IPS-18c (cell line): ENCODE results near the gene MSL3B.

Experiments used
- H3K4me3 ChIP-seq: 2 replicates; pipeline ENCODE4 v1.7.0; 2013; ENCODE audit warnings: low read depth, mild to moderate bottlenecking, low read length, moderate library complexity; ENCODE audit not compliant: insufficient read depth
- H3K9me3 ChIP-seq: one replicate; pipeline ENCODE4 v1.6.1; 2013; ENCODE audit warnings: mild to moderate bottlenecking, low read length, moderate library complexity; ENCODE audit not compliant: control insufficient read depth, insufficient read depth

Gene MSL3B

GRCh38 chr2:233856184-233856583 is 12.0 kb downstream of the MSL3B start:
- H3K9me3 ChIP-seq = no peaks in the 10 kb centered on the region
- H3K4me3 ChIP-seq = no peak overlapping the region

- 0 out of 2 replicates have a peak overlapping the region, but pooled peaks have one; percentile 12 for H3K4me3 ChIP-seq
- no peaks in the 10 kb centered on the region for H3K9me3 ChIP-seq
These were observed 12.8 kb downstream of the MSL3B start for GRCh38 chr2:233855345-233855744.

- peak within 1 kb of the TSS; percentile 90 for H3K4me3 ChIP-seq
- H3K9me3 ChIP-seq = no peaks in the 10 kb centered on the region
These were observed 13.8 kb downstream of the MSL3B start, which contains the start of gene HJURP for GRCh38 chr2:233854241-233854981. HJURP (minus strand) TSS chr2:233854535; CDS start chr2:233854500, 35 bp downstream.

DNA sequence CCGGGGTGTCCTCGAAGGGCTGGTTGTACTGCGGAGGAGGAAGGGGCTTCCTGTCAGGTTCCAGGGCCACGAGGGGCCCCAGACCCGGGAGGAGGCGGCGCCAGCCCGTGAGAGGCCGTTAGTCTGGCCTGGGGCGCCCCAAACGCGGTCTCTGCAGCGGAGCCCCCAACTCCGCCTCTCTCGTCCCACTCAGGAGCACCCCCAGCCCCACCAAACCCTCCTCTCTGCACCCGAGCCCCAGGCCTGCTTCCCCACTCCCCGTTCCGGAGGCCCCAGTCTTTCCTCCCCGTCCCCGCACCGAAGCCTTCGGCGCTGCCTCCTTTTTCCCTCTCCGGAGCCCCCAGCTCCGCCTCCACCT is 14.3 kb downstream of the MSL3B start:
- no peaks in the 10 kb centered on the region for H3K9me3 ChIP-seq
- peak overlapping the region; percentile 90 for H3K4me3 ChIP-seq

- Histone ChIP-seq H3K4me3 (peak overlapping the region; percentile 90), H3K9me3 (no peaks in the 10 kb centered on the region)
These were observed 14.8 kb downstream of the MSL3B start for GRCh38 chr2:233853353-233853752.

GRCh38 chr2:233852056-233852455 is 16.1 kb downstream of the MSL3B start:
- Histone ChIP-seq H3K9me3 (no peaks in the 10 kb centered on the region), H3K4me3 (no peak overlapping the region)

- H3K4me3 ChIP-seq = no peak overlapping the region
- no peaks in the 10 kb centered on the region for H3K9me3 ChIP-seq
These were observed 17.0 kb downstream of the MSL3B start for GRCh38 chr2:233851169-233851568.

GRCh38 chr2:233850745-233851144 is 17.4 kb downstream of the MSL3B start:
- no peak overlapping the region for H3K4me3 ChIP-seq
- H3K9me3 ChIP-seq = no peaks in the 10 kb centered on the region

- H3K9me3 ChIP-seq = no peaks in the 10 kb centered on the region
- H3K4me3 ChIP-seq = no peak overlapping the region
These were observed 18.4 kb downstream of the MSL3B start for GRCh38 chr2:233849607-233850271.

- H3K4me3 ChIP-seq = no peak overlapping the region
These were observed 19.9 kb downstream of the MSL3B start for GRCh38 chr2:233848276-233848675.

GRCh38 chr2:233847248-233847898 is 20.8 kb downstream of the MSL3B start:
- H3K9me3 ChIP-seq = no peaks in the 10 kb centered on the region
- no peak overlapping the region for H3K4me3 ChIP-seq

More at GRCh38 chr2:233848276-233848675, 19.9 kb downstream of the MSL3B start:
- no peaks in the 10 kb centered on the region for H3K9me3 ChIP-seq

DNA sequence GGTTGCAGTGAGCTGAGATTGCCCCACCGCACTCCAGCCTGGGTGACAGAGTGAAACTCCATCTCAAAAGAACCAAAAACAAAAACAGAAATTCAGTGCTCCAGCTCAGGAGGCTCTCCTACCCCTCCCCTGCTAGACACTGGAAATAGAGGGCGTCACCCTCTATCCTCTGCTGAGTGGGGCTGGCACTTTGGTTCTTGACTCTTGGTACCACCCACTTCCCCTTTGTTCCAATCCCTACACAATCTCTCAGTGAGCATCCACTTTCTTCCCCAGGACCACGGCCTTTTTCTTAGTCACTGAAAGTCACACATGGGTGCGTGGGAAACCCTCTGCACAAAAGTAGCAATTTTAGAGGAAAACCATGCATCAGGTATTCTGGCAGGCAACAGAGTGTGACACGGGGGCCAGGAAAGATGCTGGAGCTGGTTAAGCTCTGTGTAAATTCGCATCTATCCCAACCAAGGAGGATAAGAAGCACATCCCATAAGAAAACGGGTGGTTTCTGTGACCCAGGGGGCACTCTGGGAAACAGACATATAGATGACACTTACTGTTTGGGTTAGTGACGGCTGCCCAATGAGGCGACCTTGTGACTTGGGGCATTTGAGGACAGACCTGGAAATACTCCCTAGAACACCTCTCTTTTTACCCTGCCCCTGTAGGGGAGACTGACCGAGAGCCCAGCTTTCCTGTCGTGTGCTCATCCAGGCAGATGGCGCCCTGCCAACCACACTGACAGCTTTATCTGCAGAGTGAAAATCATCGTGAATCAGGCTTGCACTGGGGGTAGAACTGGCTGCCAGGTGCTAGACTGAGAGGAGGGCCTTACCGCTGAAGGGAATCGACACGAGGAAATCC is 21.6 kb downstream of the MSL3B start:
- no peaks in the 10 kb centered on the region for H3K9me3 ChIP-seq
- no peak overlapping the region for H3K4me3 ChIP-seq

DNA sequence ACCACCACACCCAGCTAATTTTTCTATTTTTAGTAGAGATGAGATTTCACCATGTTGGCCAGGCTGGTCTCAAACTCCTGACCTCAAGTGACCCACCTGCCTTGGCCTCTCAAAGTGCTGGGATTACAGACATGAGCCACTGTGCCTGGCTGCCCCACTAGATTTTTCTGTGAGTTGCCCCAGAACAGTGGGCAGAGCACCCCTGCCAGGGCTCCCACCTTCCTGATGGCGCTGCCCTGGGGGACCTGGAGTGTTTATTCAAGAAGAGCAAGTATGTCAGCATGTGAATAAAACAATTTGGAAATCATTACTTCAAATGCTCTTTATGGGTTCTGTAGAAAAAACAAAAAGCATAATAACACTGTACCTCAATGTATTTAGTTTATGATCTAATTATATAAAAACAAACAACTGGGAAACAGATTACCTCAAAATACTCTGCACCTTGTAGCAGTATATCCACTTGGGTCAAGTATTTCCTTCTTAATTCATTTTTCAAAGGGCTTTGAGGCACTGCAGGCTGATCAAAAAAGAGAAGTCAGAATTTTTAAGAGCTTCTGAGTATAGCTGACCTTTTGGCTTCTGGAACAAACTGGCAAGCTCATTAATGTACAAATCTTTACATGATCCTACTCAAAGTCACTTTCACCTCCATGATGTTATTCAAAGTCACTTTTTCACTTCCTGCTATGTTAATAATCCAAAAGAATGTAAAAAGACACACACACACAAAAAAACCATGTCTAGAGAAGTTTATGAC is 22.7 kb downstream of the MSL3B start:
- Histone ChIP-seq H3K9me3 (no peaks in the 10 kb centered on the region), H3K4me3 (no peak overlapping the region)

DNA sequence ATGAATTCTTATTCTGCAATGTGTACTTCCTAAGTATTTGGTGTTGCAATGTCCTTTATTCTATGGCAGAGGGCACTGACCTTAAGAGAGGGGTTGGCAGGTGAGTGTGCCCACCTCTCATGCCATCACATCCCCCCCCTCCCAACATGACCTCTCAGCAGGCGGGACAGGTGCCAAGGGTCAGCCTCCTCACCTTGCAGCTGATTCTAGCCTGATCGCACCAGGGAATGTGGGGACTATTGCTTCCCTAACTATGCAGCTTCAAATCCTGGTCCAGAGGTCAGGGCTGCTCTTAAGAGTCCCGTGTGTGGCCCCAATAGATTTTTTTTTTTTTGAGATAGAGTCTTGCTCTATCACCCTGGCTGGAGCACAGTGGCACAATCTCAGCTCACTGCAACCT is 23.4 kb downstream of the MSL3B start:
- Histone ChIP-seq H3K9me3 (no peaks in the 10 kb centered on the region), H3K4me3 (no peak overlapping the region)

GRCh38 chr2:233844064-233844807 is 23.9 kb downstream of the MSL3B start:
- H3K4me3 ChIP-seq = no peak overlapping the region
- no peaks in the 10 kb centered on the region for H3K9me3 ChIP-seq

- H3K4me3 ChIP-seq = no peak overlapping the region
- H3K9me3 ChIP-seq = no peaks in the 10 kb centered on the region
These were observed 27.0 kb downstream of the MSL3B start for GRCh38 chr2:233841183-233841582.
